ENCODE measurements around the gene NKIRAS2.

Gene NKIRAS2

DNA sequence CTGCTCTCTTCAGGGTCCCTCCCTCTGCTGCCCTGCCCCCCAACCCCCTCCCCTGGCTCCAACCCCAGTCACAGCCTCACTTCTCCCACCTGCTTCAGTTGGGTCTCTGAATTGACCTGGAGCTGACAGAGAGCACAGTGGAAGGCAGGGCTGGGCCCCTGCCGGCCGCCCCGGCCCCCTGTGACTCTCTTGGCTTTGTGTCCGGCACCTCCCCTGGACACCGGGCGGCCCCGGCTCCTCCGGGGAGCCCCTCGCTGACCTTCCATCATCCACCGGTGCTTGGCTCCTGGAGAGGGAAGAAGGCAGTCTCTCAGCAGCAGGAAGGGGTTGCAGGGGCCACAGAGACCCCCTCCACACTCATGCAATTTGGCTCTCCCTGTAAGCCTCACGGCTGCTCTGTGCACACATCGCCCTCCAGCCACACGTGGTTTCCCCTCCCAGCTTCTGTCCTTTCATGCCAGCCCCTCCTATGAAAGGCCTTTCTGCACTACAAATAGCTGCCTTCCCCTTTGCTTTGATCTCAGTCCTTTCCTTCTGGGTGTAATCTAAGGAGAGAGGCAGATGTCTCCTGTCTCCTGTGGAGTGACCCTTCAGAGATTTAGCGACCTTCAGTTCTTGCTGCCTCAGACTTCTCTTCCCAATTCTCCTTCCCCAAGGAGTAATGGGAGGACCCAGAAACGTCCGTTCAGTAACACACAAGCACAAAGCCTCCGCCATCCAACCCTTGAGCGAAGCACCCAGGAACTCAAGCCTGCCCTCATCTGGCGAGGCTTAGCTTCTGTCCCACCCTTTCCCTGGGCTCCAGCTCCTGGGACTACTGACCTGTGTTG lies 8.3 kb downstream of the NKIRAS2 start:
- no peak overlapping the region for H3K4me3 ChIP-seq (ENCODE audit: low read depth, low read length)

DNA sequence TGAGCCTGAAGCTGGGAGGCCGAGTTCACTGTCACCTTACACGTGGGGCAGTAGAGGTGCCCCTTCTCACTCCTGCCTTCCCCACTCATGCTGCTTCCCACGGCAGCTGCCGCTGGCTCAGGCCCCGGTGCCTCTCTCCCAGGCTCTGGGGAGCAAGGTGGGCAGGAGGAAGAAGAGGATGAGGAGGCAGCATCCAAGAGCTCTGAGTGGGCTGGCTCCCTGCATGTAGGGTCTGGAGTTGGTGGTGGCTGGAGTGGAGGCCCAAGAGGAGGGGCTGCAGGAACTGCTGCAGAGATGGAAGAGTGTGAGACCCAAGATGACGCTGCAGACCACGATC lies 8.9 kb downstream of the NKIRAS2 start:
- Histone ChIP-seq H3K4me1 (ENCODE audit: control insufficient read depth, insufficient read depth, low read length) (no peaks in the 10 kb centered on the region), H3K4me3 (ENCODE audit: low read depth, low read length) (no peak overlapping the region), H3K9me3 (ENCODE audit: control insufficient read depth, insufficient read depth, low read depth, low read length) (no peaks in the 10 kb centered on the region), H3K36me3 (ENCODE audit: control insufficient read depth in 2 of 2, insufficient read depth in 1 of 2, low read length in 2 of 2) (peaks cover 3 to 22% of the 10 kb centered on the region in 2 experiments; a peak in 2 of 3 replicates), H3K27ac (ENCODE audit: extremely low read depth, low read depth, low read length) (no peak overlapping the region)
- CTCF ChIA-PET: interaction anchor here (0.6 to 7.0 kb wide), 13 partner anchors 8 to 208 kb away, joined by 3 to 85 read pairs (median 4); partner anchors contain the start of genes C17orf113, DNAJC7, NKIRAS2 and ZNF385C
- POLR2A ChIA-PET: interaction anchor here (5.5 kb wide), 1 partner anchor 11 kb away, joined by 50 read pairs; the partner anchor contains the start of genes DNAJC7 and NKIRAS2
- TF ChIP-seq, protein P1, sequence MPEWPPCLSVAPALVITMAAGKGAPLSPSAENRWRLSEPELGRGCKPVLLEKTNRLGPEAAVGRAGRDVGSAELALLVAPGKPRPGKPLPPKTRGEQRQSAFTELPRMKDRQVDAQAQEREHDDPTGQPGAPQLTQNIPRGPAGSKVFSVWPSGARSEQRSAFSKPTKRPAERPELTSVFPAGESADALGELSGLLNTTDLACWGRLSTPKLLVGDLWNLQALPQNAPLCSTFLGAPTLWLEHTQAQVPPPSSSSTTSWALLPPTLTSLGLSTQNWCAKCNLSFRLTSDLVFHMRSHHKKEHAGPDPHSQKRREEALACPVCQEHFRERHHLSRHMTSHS (tag by site-specific recombination; IDR thresholded peaks at IDR 0.05): no peak
- TF ChIP-seq ZNF37A (tag by site-specific recombination; IDR thresholded peaks at IDR 0.05) (no peak), KLF9 (tag by site-specific recombination; IDR thresholded peaks at IDR 0.05; ENCODE audit: low read depth) (no peak), ZNF121 (tag by site-specific recombination; IDR thresholded peaks at IDR 0.05) (no peak), MEIS1 (CRISPR knock-in tag; IDR thresholded peaks at IDR 0.05; ENCODE audit: borderline replicate concordance) (no peak), ZBTB48 (tag by site-specific recombination; IDR thresholded peaks at IDR 0.05) (no peak), ZNF132 (tag by site-specific recombination; IDR thresholded peaks at IDR 0.05; ENCODE audit: borderline replicate concordance) (no peak), ZFHX2 (tag by site-specific recombination; conservative IDR thresholded peaks at IDR 0.05) (0 out of 2 replicates have a peak, but pooled peaks have one; percentile 18), ZNF211 (tag by site-specific recombination; IDR thresholded peaks at IDR 0.05; ENCODE audit: low read depth) (no peak), ZBTB21 (tag by site-specific recombination; IDR thresholded peaks at IDR 0.05) (no peak), KLF1 (tag by site-specific recombination; IDR thresholded peaks at IDR 0.05) (no peak), ZNF184 (tag by site-specific recombination; IDR thresholded peaks at IDR 0.05) (no peak), EGR2 (tag by site-specific recombination; IDR thresholded peaks at IDR 0.05; ENCODE audit: low read depth) (peak; percentile 39), ZNF664 (tag by site-specific recombination; IDR thresholded peaks at IDR 0.05) (no peak), YY2 (tag by site-specific recombination; IDR thresholded peaks at IDR 0.05) (no peak), ZNF302 (tag by site-specific recombination; IDR thresholded peaks at IDR 0.05; ENCODE audit: low read depth) (no peak)
- TF ChIP-seq, protein P2, sequence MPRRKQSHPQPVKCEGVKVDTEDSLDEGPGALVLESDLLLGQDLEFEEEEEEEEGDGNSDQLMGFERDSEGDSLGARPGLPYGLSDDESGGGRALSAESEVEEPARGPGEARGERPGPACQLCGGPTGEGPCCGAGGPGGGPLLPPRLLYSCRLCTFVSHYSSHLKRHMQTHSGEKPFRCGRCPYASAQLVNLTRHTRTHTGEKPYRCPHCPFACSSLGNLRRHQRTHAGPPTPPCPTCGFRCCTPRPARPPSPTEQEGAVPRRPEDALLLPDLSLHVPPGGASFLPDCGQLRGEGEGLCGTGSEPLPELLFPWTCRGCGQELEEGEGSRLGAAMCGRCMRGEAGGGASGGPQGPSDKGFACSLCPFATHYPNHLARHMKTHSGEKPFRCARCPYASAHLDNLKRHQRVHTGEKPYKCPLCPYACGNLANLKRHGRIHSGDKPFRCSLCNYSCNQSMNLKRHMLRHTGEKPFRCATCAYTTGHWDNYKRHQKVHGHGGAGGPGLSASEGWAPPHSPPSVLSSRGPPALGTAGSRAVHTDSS (tag by site-specific recombination; IDR thresholded peaks at IDR 0.05): peak; percentile 82

More for the DNA sequence above, 8.3 kb downstream of the NKIRAS2 start:
- H3K36me3 ChIP-seq (ENCODE audit: control insufficient read depth in 2 of 2, insufficient read depth in 1 of 2, low read length in 2 of 2): peaks cover 8 to 28% of the 10 kb centered on the region in 2 experiments; a peak in 2 of 3 replicates
- no peak overlapping the region for H3K27ac ChIP-seq (ENCODE audit: extremely low read depth, low read depth, low read length)
- TF ChIP-seq ZNF416 (tag by site-specific recombination; IDR thresholded peaks at IDR 0.05) (no peak), ZBTB21 (tag by site-specific recombination; IDR thresholded peaks at IDR 0.05) (no peak), BCL11B (tag by site-specific recombination; IDR thresholded peaks at IDR 0.05; ENCODE audit: low read depth) (no peak), ZEB2 (tag by site-specific recombination; IDR thresholded peaks at IDR 0.05) (no peak), ZNF654 (tag by site-specific recombination; IDR thresholded peaks at IDR 0.05; ENCODE audit: low read depth) (0 out of 2 replicates have a peak, but pooled peaks have one; percentile 15), ZNF274 (IDR thresholded peaks at IDR 0.05; ENCODE audit: low read length) (no peak), ZNF274 (tag by site-specific recombination; IDR thresholded peaks at IDR 0.05; ENCODE audit: borderline replicate concordance) (no peak), ZIC2 (tag by site-specific recombination; IDR thresholded peaks at IDR 0.05) (0 out of 2 replicates have a peak, but pooled peaks have one; percentile 8), ZNF184 (tag by site-specific recombination; IDR thresholded peaks at IDR 0.05) (no peak), YY1 (tag by site-specific recombination; IDR thresholded peaks at IDR 0.05) (no peak), ZNF24 (tag by site-specific recombination; IDR thresholded peaks at IDR 0.05) (no peak), ZSCAN23 (tag by site-specific recombination; IDR thresholded peaks at IDR 0.05) (no peak), ZXDB (tag by site-specific recombination; IDR thresholded peaks at IDR 0.05) (no peak), ZNF792 (tag by site-specific recombination; IDR thresholded peaks at IDR 0.05) (no peak), ZNF670 (tag by site-specific recombination; IDR thresholded peaks at IDR 0.05; ENCODE audit: low read depth) (no peak)
- TF ChIP-seq, protein P3, sequence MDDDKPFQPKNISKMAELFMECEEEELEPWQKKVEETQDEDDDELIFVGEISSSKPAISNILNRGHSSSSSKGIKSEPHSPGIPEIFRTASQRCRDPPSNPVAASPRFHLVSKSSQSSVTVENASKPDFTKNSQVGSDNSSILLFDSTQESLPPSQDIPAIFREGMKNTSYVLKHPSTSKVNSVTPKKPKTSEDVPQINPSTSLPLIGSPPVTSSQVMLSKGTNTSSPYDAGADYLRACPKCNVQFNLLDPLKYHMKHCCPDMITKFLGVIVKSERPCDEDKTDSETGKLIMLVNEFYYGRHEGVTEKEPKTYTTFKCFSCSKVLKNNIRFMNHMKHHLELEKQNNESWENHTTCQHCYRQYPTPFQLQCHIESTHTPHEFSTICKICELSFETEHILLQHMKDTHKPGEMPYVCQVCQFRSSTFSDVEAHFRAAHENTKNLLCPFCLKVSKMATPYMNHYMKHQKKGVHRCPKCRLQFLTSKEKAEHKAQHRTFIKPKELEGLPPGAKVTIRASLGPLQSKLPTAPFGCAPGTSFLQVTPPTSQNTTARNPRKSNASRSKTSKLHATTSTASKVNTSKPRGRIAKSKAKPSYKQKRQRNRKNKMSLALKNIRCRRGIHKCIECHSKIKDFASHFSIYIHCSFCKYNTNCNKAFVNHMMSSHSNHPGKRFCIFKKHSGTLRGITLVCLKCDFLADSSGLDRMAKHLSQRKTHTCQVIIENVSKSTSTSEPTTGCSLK (tag by site-specific recombination; IDR thresholded peaks at IDR 0.05): no peak
- TF ChIP-seq, protein P4, sequence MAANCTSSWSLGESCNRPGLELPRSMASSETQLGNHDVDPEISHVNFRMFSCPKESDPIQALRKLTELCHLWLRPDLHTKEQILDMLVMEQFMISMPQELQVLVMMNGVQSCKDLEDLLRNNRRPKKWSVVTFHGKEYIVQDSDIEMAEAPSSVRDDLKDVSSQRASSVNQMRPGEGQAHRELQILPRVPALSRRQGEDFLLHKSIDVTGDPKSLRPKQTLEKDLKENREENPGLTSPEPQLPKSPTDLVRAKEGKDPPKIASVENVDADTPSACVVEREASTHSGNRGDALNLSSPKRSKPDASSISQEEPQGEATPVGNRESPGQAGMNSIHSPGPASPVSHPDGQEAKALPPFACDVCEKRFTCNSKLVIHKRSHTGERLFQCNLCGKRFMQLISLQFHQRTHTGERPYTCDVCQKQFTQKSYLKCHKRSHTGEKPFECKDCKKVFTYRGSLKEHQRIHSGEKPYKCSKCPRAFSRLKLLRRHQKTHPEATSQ (tag by site-specific recombination; IDR thresholded peaks at IDR 0.05): no peak
- TF ChIP-seq, protein P5, sequence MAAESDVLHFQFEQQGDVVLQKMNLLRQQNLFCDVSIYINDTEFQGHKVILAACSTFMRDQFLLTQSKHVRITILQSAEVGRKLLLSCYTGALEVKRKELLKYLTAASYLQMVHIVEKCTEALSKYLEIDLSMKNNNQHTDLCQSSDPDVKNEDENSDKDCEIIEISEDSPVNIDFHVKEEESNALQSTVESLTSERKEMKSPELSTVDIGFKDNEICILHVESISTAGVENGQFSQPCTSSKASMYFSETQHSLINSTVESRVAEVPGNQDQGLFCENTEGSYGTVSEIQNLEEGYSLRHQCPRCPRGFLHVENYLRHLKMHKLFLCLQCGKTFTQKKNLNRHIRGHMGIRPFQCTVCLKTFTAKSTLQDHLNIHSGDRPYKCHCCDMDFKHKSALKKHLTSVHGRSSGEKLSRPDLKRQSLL (tag by site-specific recombination; IDR thresholded peaks at IDR 0.05): 0 out of 2 replicates have a peak, but pooled peaks have one; percentile 13
- H3K4me1 ChIP-seq (ENCODE audit: control insufficient read depth, insufficient read depth, low read length): no peaks in the 10 kb centered on the region
- CTCF ChIA-PET: interaction anchor here (0.6 to 7.0 kb wide), 13 partner anchors 9 to 697 kb away, joined by 3 to 85 read pairs (median 4); partner anchors contain the start of genes C17orf113, DNAJC7, NKIRAS2 and ZNF385C
- POLR2A ChIA-PET: interaction anchor here (0.7 to 5.5 kb wide), 3 partner anchors 10 to 23 kb away, joined by 3 to 50 read pairs (median 3); partner anchors contain the start of genes DNAJC7 and NKIRAS2
- no peaks in the 10 kb centered on the region for H3K9me3 ChIP-seq (ENCODE audit: control insufficient read depth, insufficient read depth, low read depth, low read length)

Measured in HEK293 (cell line).